Left ventricle myocardium inferior (tissue), 1 donor: ENCODE results near the gene FREM1. TPM values are rescaled to one million over a fixed set of nuclear protein-coding genes. Genes with fewer than 3 reads are reported as not detected.

Experiments used
- DNase-seq: peaks from one replicate; pipeline ENCODE4 v3.0.0-alpha.2; 2020
- H3K27ac ChIP-seq: fragments of 200-600 bp; replicated peaks from 2 replicates; pipeline ENCODE4 v1.8.0; 2021
- H3K27me3 ChIP-seq: fragments of 200-600 bp; 2 replicates; pipeline ENCODE4 v1.8.0; 2021; ENCODE audit warnings: low read depth
- H3K36me3 ChIP-seq: fragments of 200-600 bp; 2 replicates; pipeline ENCODE4 v1.8.0; 2021
- H3K4me1 ChIP-seq: fragments of 200-600 bp; 2 replicates; pipeline ENCODE4 v1.8.0; 2021
- H3K4me3 ChIP-seq: fragments of 200-600 bp; 2 replicates; pipeline ENCODE4 v1.8.0; 2021; ENCODE audit warnings: mild to moderate bottlenecking, moderate library complexity
- H3K9me3 ChIP-seq: fragments of 200-600 bp; replicated peaks from 2 replicates; pipeline ENCODE4 v1.8.0; 2021
- CTCF ChIP-seq: fragments of 200-600 bp; IDR thresholded peaks from 2 replicates; pipeline ENCODE4 v1.8.0; 2021; ENCODE audit warnings: antibody characterized with exemption, mild to moderate bottlenecking, borderline replicate concordance
- intact Hi-C: fragments of 100-400 bp; cut with micrococcal nuclease; formaldehyde crosslinking; loops from one replicate; pipeline ENCODE4 v1.11.0; 2022
- total RNA-seq: library from RNA; stranded (reverse); fragmentation: NEBNext Ultra II Directional; extraction: Animal tissue kit (Norgen Biotek cat#: 25700); gene quantifications from one replicate; pipeline ENCODE4 v1.2.1, GENCODE V29; 2021
- donor health status: DM: no; HTN: yes; CAD: no; lungs with severe emphysema.

Gene FREM1
- total RNA-seq, 1 donor from 2014 or later: 3.0 TPM

DNA sequence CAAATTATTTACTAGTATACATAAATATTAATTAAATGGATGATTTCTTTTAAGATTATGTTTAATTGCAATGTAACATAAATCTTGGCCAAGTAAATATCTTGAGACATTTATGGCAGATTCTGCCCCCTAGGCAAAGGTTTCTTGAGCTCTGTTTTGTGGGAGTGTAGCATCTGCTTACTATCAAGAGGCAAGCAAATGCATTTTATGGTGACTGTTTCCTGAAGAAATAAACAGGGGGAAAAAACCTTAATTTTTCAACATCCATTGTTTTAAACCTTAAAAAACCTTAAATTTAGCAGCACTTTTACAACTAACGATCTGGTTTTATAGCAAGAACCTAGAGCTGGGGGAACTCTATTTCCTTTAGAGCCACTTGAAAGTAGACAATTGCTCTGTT lies 25.7 kb upstream of the FREM1 start:
- intact Hi-C loops: no loop called here
- TF ChIP-seq CTCF: no peak
- Histone ChIP-seq H3K9me3 (no peaks in the 10 kb centered on the region), H3K4me1 (no peaks in the 10 kb centered on the region), H3K27me3 (no peaks in the 10 kb centered on the region), H3K36me3 (no peaks in the 10 kb centered on the region), H3K27ac (peak overlapping the region; percentile 53), H3K4me3 (no peak overlapping the region)
- DNase-seq: no peak

DNA sequence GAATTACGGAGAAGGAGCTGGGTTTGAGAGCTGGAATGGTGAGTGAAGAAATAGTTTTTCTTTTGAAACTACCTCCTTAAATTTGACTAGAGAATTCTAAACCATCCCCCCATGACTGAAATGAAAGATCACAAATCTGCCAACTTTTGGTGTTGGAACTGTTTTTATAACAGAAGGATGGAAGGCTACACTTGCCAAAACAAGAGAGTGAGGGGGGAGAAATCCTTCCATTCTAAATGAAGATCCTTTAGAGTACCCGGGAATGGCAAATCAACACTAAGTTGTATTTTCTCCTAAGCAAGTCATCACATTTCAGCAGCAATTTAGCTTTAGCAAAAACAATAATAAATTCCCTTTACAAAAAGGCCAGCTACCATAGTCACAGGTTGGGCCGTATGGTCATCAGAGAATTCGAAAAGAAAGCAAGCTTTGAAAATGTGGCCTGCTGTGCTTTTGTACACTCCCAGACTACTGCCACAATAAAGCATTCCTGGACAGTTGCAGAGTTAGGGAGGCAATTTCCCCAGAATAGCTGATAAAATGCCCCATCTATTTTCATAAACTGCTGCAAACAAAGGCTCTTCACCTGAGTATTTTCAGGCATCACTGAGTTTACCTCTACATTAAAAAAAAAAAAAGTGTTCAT lies 25.0 kb upstream of the FREM1 start:
- H3K36me3 ChIP-seq: no peaks in the 10 kb centered on the region
- H3K9me3 ChIP-seq: no peaks in the 10 kb centered on the region
- peak overlapping the region; percentile 53 for H3K27ac ChIP-seq
- H3K27me3 ChIP-seq: no peaks in the 10 kb centered on the region
- intact Hi-C loops: no loop called here
- H3K4me1 ChIP-seq: no peaks in the 10 kb centered on the region
- H3K4me3 ChIP-seq: no peak overlapping the region
- TF ChIP-seq CTCF: no peak
- DNase-seq: no peak

- H3K27me3 ChIP-seq: no peaks in the 10 kb centered on the region
- H3K4me3 ChIP-seq: no peak overlapping the region
- no peaks in the 10 kb centered on the region for H3K36me3 ChIP-seq
- intact Hi-C loops: no loop called here
- DNase-seq: no peak
- peak overlapping the region; percentile 33 for H3K27ac ChIP-seq
- no peak for TF ChIP-seq CTCF
- H3K9me3 ChIP-seq: no peaks in the 10 kb centered on the region
- no peaks in the 10 kb centered on the region for H3K4me1 ChIP-seq
Observed at GRCh38 chr9:14932641-14933040, 22.4 kb upstream of the FREM1 start.

- peak overlapping the region; percentile 33 for H3K27ac ChIP-seq
- intact Hi-C loops: no loop called here
- H3K4me1 ChIP-seq: no peaks in the 10 kb centered on the region
- H3K9me3 ChIP-seq: no peaks in the 10 kb centered on the region
- no peaks in the 10 kb centered on the region for H3K36me3 ChIP-seq
- TF ChIP-seq CTCF: no peak
- no peak for DNase-seq
- no peak overlapping the region for H3K4me3 ChIP-seq
- H3K27me3 ChIP-seq: no peaks in the 10 kb centered on the region
Observed at GRCh38 chr9:14932231-14932630, 22.0 kb upstream of the FREM1 start.

- no peaks in the 10 kb centered on the region for H3K27me3 ChIP-seq
- intact Hi-C loops: no loop called here
- no peak for TF ChIP-seq CTCF
Observed at GRCh38 chr9:14926941-14927624, 16.9 kb upstream of the FREM1 start.

More at GRCh38 chr9:14926941-14927624, 16.9 kb upstream of the FREM1 start:
- Histone ChIP-seq H3K4me3 (no peak overlapping the region), H3K9me3 (no peaks in the 10 kb centered on the region), H3K4me1 (no peaks in the 10 kb centered on the region), H3K27ac (no peak overlapping the region), H3K36me3 (no peaks in the 10 kb centered on the region)
- no peak for DNase-seq
